ENCODE results near the gene OR6B1. TPM values are rescaled to one million over a fixed set of nuclear protein-coding genes. Genes with fewer than 3 reads are reported as not detected.
"Not testable (repeated sequence)": the region's sequence is repeated elsewhere in the genome, so short reads cannot be mapped to it uniquely, and the experiment has no call there.

Gene OR6B1
- polyA plus RNA-seq, 1 donor: not detected

DNA sequence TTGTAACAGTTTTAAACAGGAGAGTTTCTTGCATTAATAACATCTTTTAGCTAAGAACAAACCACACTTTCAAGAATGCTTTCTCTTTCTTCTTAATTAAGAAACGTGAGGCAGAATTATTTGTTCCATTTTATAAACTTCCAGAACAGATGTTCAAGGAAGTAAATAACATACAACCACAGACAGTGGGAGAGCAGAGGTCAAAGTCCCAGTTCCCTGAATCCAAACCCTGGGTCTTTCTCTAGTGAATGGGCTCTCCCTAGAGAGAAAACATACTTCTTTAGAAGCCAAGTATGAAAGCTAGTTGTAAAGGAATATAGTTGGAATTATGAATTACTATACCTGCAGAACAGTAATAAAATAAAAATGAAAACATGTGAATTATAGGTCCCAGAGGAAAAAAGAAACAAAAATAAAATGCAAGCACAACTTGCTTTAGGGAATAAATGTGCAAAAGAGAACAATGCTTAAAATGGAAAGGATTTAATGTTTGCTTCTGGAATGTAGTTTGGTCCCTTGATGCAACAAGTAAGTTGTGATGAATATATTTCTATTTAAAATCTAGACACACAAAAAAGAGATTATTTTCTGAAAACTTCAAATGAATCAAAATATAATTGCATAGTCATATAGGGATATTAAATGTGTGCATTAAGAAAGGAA lies 6.0 kb downstream of the OR6B1 start:
- no peak for DNase-seq

DNA sequence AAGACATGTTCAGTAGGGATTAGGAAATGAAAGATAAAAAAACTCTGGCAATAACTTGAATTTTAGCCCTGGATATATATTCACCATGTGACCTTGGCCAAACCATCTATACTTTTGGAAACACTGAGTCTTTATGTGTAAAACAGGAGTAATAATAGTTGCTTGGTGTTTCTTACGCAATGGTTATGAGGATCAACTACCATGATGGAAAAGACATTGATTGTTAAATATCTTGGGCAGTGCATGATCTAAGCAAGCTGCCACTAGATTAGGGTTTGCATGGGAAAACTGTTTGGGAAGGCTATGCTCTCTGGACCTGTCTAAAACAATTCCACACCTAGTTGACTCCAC lies 6.5 kb downstream of the OR6B1 start:
- DNase-seq: no peak

DNA sequence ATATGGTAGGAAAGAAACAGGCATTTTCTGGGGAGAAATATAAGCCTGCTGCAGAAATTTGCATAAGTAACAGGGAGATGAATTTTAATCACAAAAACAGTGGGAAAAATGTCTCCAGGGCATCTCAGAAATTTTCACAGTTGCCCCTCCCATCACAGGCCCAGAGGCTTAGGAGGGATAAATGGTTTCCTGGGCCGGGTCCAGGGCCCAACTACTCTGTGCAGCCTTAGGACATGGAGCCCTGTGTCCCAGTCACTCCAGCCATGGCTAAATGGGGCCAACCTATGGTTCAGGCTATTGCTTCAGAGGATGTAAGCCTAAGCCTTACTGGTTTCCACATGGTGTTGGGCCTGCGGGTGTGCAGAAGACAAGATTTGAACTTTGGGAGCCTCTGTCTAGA lies 9.2 kb downstream of the OR6B1 start:
- DNase-seq: no peak

DNA sequence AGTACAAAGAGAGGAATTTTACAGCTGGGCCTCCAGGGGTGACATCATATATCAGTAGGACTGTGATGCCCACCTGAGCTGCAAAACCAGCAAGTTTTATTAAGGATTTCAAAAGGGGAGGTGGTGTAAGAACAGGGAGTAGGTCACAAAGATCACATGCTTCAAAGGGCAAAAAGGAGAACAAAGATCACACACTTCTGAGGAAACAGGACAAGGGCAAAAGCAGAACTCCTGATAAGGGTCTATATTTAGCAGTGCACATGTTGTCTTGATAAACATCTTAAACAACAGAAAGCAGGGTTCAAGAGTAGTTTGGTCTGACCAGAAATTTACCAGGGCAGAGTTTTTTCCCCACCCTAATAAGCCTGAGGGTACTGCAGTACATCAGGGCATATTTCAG lies 9.9 kb downstream of the OR6B1 start:
- DNase-seq: not testable (repeated sequence)

DNA sequence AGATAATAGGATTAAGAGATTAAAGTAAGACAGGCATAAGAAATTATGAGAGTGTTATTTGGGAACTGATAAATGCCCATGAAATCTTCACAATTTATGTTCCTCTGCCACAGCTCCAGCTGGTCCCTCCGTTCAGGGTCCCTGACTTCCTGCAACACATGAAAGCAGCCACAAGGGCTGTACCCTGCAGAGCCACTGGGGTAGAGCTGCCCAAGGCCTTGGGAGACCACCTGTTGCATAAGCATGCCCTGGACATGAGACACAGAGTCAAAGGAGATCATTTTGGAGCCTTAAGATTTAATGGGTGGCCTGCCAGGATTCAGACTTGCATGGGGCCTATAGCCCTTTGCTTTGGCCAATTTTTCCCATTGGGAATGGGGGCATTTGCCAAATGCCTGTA lies 10.7 kb downstream of the OR6B1 start:
- DNase-seq: not testable (repeated sequence)

DNA sequence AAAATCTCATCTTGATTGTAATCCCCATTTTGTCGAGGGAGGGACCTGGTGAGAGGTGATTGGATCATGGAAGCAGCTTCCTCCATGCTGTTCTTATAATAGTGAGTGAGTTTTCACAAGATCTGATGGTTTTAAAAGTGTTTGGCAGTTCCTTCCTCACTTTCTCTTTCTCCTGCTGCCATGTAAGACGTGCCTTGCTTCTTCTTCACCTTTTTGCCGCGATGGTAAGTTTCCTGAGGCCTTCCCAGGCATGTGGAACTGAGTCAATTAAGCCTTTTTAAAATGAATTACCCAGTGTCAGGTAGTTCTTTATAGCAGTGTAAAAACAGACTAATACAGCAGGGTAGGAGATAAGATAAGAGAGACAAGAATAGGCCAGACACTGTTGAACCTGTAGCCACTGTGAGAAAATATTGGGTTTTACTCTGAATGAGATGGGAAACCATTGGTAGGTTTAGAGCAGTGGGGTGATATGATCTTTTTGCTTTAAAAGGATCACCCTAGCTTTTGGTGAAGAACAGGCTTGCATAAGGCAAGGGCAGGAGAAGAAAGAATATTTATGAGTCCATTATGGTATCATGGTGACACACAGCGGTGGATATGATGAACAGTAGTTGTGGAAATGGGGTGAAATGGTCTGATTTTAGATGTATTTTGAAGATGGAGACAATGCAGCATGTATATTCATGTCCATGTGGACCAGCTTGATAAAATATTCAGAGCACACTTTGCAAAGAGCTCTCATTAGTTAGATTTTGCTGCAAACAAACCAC lies 11.5 kb downstream of the OR6B1 start:
- DNase-seq: no peak

DNA sequence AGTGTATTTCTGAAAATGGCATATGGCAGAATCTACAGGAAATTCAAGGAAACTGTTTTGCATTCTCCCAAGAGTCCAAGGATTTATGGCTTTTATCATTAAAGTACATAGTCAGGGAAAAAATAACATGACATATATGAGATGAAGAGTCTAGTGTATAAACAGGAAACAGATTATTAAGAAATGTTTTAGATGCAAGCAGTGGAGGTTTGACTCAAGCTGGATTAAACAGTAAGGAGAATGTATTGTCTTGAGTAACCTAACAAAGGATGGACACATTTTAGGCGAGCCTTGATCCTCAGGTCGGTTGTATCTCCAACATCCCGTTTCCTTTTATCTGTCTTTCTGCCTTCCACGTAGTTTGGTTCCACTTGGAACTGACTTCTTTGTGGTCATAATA lies 17.9 kb downstream of the OR6B1 start:
- DNase-seq: no peak

DNA sequence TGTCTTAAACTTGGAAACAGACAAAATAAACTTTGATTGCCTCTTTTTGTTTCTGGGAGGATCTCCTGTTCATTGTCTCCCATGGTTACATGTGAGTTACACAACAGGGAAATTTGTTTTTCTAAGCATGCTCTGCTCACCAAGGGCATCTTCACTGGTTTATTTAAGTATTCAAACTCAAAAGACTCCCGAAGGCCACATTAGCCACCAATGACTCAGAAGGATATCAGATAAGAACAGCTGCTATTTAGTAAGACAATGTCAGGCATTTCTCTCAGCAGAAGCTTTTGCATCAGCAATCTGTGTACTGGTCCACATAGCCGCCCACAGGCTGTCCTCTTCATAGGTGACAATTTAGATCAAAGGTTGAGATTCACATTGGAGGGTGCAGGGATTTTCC lies 19.3 kb downstream of the OR6B1 start:
- no peak for DNase-seq

DNA sequence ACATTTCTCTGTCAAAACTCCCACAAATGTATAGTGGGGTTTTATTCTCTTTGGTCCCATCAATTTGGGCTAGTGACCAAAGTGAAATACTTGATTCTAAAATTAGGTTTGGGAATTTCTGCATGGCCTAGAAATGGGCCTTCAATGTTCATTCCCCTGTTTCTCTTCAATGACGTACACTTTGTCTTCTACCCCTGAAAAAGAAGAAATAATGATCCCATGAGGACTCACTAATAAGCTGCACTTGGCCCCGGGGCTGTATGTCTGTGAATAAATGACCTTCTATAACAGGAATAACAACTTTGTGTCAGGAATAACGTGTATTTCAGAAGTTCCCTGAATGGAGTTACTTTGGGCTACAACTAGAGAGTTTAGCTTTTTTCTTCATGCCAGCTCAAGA lies 20.2 kb downstream of the OR6B1 start:
- no peak for DNase-seq

DNA sequence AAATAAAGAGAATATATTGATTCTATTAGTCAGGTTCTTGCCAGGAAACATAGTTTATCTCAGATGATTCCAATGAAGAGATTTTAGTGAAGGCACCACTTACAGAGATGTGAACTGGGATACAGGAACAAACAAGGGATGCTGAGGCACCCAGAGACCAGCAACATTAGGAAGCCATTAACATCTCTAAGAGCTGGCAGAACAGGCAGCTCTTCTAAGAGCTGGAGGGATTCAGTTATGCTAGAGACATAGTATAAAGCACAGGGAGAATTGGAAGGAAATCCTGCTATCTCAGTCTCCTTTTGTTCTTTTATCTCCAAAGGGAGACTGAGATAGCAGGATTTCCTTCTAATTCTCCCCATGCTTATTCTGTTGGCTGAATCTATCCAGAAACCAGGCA lies 22.0 kb downstream of the OR6B1 start:
- DNase-seq: no peak

DNA sequence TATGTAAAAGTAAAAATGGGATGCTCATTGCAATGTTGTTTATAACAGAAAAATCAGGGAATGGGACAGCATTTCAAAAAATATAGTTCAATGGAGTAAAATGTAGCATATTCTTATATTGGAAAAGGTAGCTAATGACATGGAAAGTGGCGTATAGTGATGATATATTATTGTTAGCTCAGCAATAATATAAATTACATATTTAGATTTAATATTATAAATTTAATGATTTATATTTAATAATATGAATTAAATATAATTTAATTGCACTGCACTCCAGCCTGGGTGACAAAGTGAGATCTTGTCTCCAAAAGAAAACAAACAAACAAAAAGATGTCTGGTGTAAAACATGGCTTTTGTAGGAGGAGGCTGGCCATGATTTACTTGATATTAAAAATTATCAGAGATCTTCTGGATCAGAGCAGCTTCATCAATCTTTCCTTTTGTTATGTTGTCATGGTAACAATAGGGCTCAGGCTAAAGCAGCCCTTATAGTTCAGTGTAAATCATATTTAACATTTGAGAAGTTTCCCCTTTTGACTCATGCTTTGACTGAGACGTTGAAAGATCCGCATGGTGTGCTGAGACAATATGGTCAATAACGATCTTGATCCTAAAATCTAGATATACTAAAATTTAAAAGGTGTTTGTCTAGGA lies 23.2 kb downstream of the OR6B1 start:
- DNase-seq: no peak

DNA sequence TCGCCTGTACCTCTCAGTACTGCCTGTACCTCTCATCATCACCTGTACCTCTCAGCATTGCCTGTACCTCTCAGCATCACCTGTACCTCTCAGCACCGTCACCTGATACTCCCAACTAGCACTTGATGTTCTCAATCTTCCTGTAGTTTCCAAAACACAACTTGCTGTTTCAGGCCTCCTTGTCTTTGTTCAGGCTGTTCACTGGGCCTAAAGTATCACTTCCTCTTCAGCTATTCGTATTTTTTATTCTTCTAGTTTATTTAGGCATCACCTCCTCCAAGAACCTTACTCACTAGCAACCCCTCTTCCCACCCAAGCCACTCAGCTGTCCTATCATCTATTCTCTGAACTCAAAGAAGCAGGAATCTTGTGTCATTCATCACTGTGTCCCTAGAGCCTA lies 24.1 kb downstream of the OR6B1 start:
- DNase-seq: no peak

DNA sequence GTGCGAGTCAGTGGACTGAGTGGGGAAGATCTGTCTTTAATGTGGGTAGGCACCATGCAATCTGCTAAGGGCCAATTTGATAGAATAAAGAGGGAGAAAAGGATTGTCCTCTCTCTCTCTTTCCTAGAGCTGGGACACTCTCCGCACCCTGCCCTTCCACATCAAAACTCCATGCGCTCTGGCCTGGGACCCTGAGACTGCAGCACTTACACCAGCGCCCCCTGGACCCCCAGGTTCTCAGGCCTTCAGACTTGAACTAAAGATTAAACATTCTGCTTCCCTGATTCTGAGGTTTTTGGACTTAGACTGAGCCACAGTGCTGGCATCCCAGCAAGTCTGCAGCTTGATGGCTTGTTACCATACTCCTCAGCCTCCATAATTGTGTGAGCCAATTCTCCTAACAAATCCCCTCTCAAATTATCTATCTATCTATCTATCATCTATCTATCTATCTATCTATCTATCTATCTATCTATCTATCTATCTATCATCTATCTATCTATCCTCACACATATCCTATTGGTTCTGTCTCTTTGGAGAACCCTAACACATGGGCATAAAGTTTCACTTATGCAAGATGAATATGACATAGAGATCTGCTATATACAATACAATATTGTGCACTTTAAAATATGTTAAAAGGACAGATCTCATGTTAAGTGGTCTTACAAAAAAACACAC lies 26.2 kb downstream of the OR6B1 start:
- DNase-seq: no peak

DNA sequence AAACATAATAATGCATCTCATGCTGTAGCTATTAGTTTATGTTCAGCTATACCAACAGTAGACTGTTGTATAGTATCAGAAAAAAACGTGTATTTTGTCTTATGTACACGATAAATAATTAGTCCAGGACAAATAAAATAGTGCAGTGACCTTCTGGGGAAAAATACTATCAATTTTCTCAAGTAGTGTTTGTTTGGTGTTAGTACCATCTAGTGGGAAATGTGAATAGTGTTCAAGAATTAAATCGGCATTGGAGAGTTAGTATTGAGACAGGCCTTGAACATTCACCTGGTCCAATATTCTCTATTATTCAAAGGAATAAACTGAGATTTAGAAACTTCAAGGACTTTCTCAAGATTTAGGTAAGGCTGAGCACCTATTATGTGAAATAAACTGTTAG lies 26.9 kb downstream of the OR6B1 start:
- DNase-seq: peak; percentile 24

DNA sequence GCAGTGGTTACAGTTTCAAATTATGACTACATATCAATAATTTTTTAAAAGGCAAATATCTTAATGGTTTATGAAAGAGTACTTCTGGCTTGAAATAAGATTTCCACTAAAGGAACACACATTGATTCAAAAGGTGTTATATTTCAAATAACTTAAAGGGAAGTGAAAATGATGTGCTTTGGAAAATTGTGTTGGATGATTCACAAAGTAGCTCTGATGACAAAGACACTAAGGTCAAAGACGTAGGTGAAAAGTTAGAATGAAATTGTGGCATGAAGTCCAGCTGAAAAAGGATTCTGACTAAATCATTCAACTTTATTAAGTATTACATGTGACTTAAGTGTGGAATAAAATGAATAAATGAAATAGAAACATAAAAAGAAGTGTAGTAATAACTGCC lies 27.9 kb downstream of the OR6B1 start:
- no peak for DNase-seq

DNA sequence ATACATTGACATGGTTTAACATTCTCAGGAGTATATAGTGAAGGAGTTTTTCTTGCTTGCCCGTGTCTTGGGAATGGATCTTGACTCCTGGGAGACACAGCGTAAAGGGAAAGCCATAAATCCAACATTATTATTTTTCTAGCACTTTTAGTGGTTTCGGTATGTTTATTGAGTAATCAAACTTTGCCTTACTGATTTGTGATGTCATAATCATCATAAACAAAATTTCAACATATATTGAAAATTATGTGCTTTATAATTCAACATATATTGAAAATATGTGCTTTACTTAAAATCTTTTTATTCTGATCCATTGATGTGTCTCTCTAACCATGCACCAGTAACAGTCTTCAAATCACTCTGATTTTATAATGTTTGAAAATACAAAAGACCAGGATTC lies 28.4 kb downstream of the OR6B1 start:
- no peak for DNase-seq

DNA sequence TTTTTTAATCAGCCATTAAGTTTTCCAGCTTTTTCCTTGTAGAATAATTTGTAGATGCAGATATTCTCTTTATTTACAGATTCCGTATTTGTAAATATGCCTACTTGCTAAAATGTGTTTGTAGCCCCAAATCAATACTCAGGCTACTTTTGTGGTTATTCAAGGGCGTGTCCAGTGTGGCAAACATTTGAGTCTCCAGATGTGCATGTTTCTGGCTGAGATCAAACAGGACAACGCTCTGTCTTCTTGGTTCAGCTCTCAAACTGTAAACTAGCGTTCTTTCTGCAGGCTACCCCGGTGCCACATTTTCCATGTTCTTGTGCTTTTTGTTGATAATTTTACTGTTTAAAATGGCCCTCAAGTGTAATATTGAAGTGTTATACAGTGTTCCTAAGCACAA lies 32.4 kb downstream of the OR6B1 start:
- DNase-seq: no peak

DNA sequence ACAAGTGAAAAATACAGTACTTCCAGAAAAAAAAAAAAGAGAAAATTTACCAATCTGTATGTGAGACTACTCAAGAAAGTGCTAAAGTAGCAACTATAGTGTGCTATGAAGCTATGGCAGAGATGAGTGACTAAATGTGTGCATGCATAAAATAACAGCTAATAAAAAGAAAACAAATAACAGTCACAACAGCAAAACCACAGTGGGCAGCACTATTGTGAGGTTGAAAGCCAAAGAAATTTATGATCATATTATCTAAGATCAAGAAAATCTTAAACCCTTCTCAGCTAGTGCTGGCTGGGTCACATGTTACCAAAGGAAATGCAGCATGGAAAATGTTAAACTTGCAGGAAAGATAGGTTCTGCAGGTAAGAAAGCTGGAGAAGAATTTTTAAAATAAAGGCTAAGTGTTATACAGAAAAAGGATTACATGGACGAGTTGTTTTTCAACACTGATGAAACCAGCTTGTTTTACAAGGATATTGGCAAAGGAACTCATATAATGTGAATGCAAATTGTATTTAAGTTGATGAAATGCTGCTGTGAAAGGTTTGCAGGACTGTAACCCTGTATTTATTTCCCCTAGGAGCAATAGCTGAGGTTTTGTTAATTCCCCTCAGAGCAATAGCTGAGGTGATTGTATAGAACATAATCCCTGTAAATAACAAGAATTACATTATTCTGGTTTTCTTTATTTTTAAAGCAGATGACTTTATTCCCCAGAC lies 33.0 kb downstream of the OR6B1 start:
- DNase-seq: no peak

DNA sequence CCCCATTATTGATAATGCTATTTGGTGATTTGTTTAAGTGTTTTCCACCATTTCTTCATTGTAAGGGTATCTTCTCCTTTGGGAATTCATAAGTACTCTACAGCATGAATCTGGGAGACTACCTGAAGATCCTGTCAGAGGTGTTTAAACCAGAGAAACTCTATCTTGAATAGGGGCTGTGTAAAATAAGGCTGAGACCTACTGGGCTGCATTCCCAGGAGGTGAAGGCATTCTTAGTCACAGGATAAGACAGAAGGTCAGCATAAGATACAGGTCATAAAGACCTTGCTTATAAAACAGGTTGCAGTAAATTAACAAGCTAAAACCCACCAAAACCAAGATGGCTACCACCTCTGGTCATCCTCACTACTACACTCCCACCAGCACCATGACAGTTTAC lies 35.3 kb downstream of the OR6B1 start:
- no peak for DNase-seq

DNA sequence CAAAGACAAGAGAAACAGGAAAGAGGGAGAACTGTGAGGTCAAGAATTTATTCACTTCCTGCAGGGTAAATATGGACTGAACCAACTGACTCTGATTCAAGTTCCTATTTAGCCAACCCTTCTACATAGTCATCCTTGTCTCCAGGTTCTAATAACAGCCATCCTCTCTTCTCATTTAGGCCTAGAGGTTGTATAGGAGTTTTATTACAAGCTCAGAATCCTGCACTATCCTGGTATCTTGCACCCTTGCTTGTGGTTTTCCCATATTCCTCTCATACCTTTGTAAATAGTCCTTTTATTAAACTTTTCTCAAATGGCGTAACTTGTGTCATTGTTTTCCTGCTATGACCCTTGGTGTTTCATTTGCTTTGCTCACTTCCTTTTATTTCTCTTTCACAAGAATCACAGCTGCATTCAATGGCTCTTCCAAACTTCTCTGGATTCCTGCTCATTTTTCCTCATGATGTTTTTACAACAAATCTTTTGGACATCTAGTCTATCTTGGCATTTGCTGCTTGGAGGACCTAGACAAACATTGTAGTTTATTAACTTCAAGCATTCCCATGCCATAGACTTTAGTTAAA lies 36.3 kb downstream of the OR6B1 start:
- no peak for DNase-seq

DNA sequence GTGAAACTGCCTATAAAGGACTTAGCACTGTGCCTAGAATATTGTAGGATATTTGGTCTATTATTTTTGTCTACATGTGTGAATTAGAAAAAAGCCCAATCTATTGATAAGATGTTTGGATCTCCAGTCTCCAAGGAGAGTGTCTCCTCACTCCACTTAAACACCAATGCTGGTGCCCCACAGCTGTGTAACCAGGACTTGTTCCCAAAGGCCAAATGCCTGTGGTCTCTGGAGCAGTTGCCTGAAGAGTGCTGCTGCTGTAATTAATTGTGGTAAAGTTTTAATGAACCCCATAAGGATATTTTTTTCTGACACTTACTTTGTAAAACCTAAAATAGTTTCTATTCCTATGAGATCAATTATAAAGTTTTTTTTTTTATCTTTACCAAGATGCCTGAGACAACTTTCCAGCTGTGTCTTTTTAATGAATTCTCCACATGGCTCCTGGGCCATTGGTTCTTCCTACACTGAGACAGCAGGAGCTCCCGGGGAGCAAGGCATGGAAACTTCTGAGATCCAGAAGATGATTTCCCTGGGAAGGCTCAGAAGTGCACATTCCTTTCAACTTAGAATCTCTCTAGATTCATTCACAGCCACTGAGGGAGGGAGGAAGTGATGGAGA lies 37.4 kb downstream of the OR6B1 start:
- no peak for DNase-seq

DNA sequence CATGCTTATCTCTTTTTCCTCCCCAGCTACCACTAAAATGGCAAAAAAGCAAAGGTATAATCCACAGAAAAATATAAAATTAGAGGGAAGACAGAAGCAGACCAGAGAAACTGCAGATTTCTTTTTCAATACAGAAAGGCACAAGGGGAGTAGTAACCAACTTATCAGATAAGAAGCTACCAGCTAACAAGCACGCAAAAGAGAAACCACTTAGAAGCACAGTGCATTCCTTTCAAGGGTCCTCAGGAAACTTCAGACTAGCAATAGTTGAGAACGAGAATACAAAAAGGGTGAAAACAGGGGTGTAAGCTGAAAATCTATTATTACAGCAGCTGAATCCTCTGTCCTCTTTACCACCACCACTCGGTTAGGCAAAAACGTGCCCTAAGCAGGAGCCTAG lies 38.8 kb downstream of the OR6B1 start:
- no peak for DNase-seq
